ENCODE results near the gene CEP112. TPM values are rescaled to one million over a fixed set of nuclear protein-coding genes. Genes with fewer than 3 reads are reported as not detected.
A peak's percentile ranks its signal among the peaks of the same experiment; 100 is the strongest.

Gene CEP112
- total and polyA plus RNA-seq, 2 donors (not counting 1 experiment from before 2014, with no cell fraction given) = 5.4 to 6.4 TPM

- Histone ChIP-seq H3K4me1 (ENCODE audit: control insufficient read depth, extremely low read depth, insufficient read depth, low read length) (no peaks in the 10 kb centered on the region), H3K4me3 (replicated peaks in 1 of 4; ENCODE audit: control extremely low read depth in 1 of 4, insufficient read depth in 1 of 4, low read depth in 3 of 4, low read length in 4 of 4) (no peak overlapping the region), H3K27ac (ENCODE audit: insufficient read depth, low read length) (no peak overlapping the region), H3K79me2 (ENCODE audit: control insufficient read depth, insufficient read depth, low read length) (no peaks in the 10 kb centered on the region), H3K36me3 (ENCODE audit: control insufficient read depth, insufficient read depth, low read length) (no peaks in the 10 kb centered on the region), H3K4me2 (ENCODE audit: extremely low read depth, insufficient read depth, low read length) (no peak overlapping the region), H3K9me3 (ENCODE audit: control insufficient read depth, insufficient read depth, low read depth, low read length) (no peaks in the 10 kb centered on the region), H3K27me3 (ENCODE audit: control insufficient read depth, insufficient read depth, low read length) (no peaks in the 10 kb centered on the region), H2AFZ (ENCODE audit: low read length) (no peak overlapping the region), H4K20me1 (ENCODE audit: control insufficient read depth, extremely low read depth, insufficient read depth, low read length) (no peaks in the 10 kb centered on the region), H3K9ac (ENCODE audit: insufficient read depth, low read length) (no peak overlapping the region)
- no peak for TF ChIP-seq CTCF (conservative IDR thresholded peaks at IDR 0.05 in 1 of 2, IDR thresholded peaks at IDR 0.05 in 1 of 2; ENCODE audit: low read depth in 1 of 2, low read length in 2 of 2)
- TF ChIP-seq EZH2 (IDR thresholded peaks at IDR 0.05; ENCODE audit: low read length, missing control alignments) = no peak
- DNase-seq (ENCODE audit: low read depth in 2 of 2) = peak in 1 of 2 donors; percentile 52
Observed at GRCh38 chr17:65730711-65731169, 461.2 kb downstream of the CEP112 start.

DNA sequence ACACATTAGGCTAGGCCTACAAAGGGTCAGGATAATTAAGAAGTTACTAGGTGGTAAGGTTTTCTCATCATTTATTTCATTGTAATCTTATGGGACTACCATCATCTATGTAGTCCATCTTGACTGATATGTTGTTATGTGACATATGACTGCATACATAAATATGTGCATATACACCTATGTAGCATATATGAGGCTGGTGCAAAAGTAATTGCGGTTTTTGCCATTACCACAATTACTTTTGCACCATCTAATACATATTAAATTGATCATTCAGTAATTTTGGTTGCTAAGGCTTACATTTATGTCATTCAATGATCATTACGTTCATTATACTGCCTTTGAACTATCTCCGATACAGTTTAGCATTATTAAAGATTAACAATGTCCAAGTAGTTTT lies 462.7 kb downstream of the CEP112 start:
- Histone ChIP-seq H3K27ac (ENCODE audit: insufficient read depth, low read length) (no peak overlapping the region), H3K79me2 (ENCODE audit: control insufficient read depth, insufficient read depth, low read length) (no peaks in the 10 kb centered on the region), H2AFZ (ENCODE audit: low read length) (no peak overlapping the region), H3K4me1 (ENCODE audit: control insufficient read depth, extremely low read depth, insufficient read depth, low read length) (no peaks in the 10 kb centered on the region), H3K9ac (ENCODE audit: insufficient read depth, low read length) (no peak overlapping the region), H3K36me3 (ENCODE audit: control insufficient read depth, insufficient read depth, low read length) (no peaks in the 10 kb centered on the region), H3K9me3 (ENCODE audit: control insufficient read depth, insufficient read depth, low read depth, low read length) (no peaks in the 10 kb centered on the region), H3K4me2 (ENCODE audit: extremely low read depth, insufficient read depth, low read length) (no peak overlapping the region), H3K4me3 (replicated peaks in 1 of 4; ENCODE audit: control extremely low read depth in 1 of 4, insufficient read depth in 1 of 4, low read depth in 3 of 4, low read length in 4 of 4) (no peak overlapping the region), H3K27me3 (ENCODE audit: control insufficient read depth, insufficient read depth, low read length) (no peaks in the 10 kb centered on the region), H4K20me1 (ENCODE audit: control insufficient read depth, extremely low read depth, insufficient read depth, low read length) (no peaks in the 10 kb centered on the region)
- DNase-seq (ENCODE audit: low read depth in 2 of 2) = no peak
- TF ChIP-seq CTCF (conservative IDR thresholded peaks at IDR 0.05 in 1 of 2, IDR thresholded peaks at IDR 0.05 in 1 of 2; ENCODE audit: low read depth in 1 of 2, low read length in 2 of 2) = no peak
- TF ChIP-seq EZH2 (IDR thresholded peaks at IDR 0.05; ENCODE audit: low read length, missing control alignments) = no peak

GRCh38 chr17:65727832-65728231 lies 464.1 kb downstream of the CEP112 start:
- H3K4me3 ChIP-seq (replicated peaks in 1 of 4; ENCODE audit: control extremely low read depth in 1 of 4, insufficient read depth in 1 of 4, low read depth in 3 of 4, low read length in 4 of 4) = no peak overlapping the region
- no peak for DNase-seq (ENCODE audit: low read depth in 2 of 2)
- H3K4me1 ChIP-seq (ENCODE audit: control insufficient read depth, extremely low read depth, insufficient read depth, low read length) = no peaks in the 10 kb centered on the region
- no peak for TF ChIP-seq EZH2 (IDR thresholded peaks at IDR 0.05; ENCODE audit: low read length, missing control alignments)
- TF ChIP-seq CTCF (conservative IDR thresholded peaks at IDR 0.05 in 1 of 2, IDR thresholded peaks at IDR 0.05 in 1 of 2; ENCODE audit: low read depth in 1 of 2, low read length in 2 of 2) = no peak
- H3K27me3 ChIP-seq (ENCODE audit: control insufficient read depth, insufficient read depth, low read length) = no peaks in the 10 kb centered on the region
- H3K9ac ChIP-seq (ENCODE audit: insufficient read depth, low read length) = no peak overlapping the region
- no peaks in the 10 kb centered on the region for H4K20me1 ChIP-seq (ENCODE audit: control insufficient read depth, extremely low read depth, insufficient read depth, low read length)
- H3K9me3 ChIP-seq (ENCODE audit: control insufficient read depth, insufficient read depth, low read depth, low read length) = no peaks in the 10 kb centered on the region
- H3K79me2 ChIP-seq (ENCODE audit: control insufficient read depth, insufficient read depth, low read length) = no peaks in the 10 kb centered on the region
- H3K4me2 ChIP-seq (ENCODE audit: extremely low read depth, insufficient read depth, low read length) = no peak overlapping the region
- H3K27ac ChIP-seq (ENCODE audit: insufficient read depth, low read length) = no peak overlapping the region
- H3K36me3 ChIP-seq (ENCODE audit: control insufficient read depth, insufficient read depth, low read length) = no peaks in the 10 kb centered on the region
- H2AFZ ChIP-seq (ENCODE audit: low read length) = no peak overlapping the region

Data from fibroblast of lung (primary cell).